GM21423 (cell line): ENCODE results near the gene CCDC38.

Source experiments
- ATAC-seq: cut with Tn5 transposase; IDR thresholded peaks from one replicate; pipeline ENCODE4 v1.9.1; 2021; ENCODE audit warnings: mild to moderate bottlenecking, moderate library complexity; ENCODE audit not compliant: unreplicated experiment

Gene CCDC38

DNA sequence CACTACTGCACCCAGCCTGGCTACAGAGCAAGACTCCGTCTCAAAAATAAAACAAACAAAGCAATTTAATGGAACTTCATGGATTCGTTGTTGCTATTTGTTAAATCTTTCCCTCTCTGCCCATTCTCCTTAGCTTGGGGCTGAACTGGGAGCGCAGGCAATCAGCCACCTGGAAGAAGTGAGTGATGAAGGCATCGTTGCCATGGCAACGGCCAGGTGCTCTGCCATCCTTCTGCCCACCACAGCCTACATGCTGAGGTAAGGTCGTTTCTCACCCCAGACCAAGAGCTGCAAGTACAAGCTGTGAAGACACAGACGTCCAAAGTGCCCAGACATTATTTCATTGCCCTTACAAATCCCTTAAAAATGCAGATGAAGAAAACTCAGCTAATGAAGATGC lies 19.8 kb upstream of the CCDC38 start:
- no peak for ATAC-seq

DNA sequence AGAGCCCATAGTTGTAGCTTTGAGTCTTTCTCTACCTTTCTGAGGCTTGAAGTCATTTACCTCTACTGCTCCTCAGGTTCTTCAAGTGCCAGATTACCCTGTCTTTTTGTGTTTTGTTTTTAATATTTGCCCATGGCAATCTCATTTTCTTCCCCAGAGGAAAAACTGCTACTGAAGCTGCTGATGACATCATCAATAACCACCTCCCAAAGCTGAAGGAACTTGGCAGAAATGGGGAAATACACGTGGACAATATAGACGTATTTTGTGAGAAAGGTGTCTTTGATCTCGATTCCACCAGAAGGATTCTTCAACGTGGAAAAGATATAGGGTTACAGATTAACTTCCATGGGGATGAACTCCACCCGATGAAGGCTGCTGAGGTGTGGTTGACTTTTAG lies 17.8 kb upstream of the CCDC38 start:
- ATAC-seq: no peak

DNA sequence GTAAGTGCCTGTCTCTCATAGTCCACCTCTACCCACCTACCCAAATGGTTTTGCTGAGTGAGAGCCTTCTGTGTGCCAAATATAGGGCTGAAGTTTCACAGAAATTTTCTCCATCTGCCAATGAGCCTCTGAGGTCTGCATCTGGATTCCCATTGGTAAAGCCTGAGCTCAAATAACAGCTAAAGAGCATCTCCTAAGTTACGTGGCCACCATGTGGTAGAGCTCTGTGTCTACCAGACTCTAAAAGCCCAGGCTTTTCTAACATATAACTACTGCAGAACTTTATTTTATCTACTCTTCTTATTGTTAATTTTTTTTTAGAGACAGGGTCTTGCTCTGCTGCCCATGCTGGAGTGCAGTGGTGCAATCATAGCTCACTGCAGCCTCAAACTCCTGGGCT lies 16.7 kb upstream of the CCDC38 start:
- ATAC-seq: no peak

DNA sequence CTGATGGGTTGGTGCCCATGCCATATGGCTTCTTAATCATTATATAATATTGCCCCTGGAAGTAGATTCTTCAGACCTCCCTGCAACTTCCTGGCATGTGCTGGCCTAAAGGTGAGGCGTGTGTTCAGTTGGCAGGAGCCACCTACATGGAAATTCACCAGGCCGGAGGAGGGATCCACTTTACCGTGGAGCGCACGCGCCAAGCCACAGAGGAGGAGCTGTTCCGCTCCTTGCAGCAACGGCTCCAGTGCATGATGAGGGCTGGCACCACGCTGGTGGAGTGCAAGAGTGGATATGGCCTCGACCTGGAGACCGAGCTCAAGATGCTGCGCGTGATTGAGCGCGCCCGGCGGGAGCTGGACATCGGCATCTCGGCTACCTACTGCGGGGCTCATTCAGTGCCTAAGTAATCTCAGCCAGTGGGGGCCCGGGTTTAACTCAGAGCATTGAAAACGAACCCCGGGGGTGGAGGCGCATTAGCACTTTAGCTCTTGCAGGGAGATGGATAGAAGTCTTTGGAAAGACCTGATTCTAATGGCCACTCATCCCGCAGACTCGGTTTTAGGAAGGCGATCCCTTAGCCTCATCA lies 14.2 kb upstream of the CCDC38 start:
- ATAC-seq: no peak

DNA sequence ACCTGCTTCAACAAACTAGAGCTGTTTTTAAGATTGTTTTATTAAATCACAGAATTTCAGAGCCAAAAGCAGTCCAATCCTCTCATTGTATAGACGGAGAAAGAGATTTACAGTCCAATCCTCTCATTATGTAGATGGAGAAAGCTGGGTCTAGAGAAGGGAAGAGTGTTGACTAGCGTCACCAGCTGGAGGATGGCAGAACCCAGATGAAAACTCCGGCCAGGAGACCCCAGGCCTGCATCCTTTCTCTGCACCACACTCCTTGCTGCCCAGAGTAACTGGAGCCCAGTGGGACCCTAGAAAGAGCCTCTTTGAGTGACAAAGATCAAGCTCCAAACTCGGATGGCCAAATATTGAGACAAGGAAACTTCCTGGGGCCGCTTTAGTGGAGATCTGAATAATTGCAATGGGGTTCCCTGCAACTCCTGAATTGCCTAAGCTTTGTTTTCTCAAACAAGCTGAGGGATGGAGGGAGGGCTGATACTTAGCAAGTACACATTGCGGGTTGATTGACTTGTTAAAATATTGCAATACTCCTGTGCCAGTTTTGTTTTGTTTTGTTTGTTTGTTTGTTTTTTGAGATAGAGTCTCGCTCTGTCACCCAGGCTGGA lies 13.2 kb upstream of the CCDC38 start:
- ATAC-seq: no peak

DNA sequence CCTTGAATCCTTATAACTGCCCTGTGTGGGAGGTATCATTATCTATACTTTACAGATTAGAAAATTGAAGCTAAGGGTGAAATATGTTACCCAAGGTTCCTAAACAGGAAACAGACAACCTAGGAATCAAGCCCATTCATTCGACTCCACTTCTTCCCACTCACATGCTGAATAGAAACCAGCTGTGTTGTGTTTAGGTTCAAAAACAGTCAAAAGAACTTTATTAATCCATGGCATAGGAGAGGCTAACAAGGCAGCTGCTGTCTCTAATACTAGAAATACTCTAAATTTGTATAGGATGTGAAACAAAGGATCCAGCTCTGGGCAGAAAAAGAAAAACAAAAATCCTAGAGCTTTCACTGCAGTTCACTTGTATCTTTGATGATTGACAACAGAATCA lies 10.6 kb upstream of the CCDC38 start:
- ATAC-seq: no peak

DNA sequence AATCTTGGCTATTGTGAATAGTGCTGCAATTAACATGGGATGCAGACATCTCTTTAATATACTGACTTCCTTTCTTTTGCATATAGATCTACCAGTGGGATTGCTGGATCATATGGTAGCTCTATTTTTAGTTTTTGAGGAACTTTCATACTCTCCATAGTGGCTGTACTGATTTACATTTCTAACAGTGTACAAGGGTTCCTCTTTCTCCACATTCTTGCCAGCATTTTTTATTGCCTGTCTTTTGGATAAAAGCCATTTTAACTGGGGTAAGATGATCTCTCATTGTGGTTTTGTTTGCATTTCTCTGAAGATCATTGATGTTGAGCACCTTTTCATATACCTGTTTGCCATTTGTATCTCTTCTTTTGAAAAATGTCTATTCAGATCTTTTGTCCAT lies 9.1 kb upstream of the CCDC38 start:
- ATAC-seq: no peak

DNA sequence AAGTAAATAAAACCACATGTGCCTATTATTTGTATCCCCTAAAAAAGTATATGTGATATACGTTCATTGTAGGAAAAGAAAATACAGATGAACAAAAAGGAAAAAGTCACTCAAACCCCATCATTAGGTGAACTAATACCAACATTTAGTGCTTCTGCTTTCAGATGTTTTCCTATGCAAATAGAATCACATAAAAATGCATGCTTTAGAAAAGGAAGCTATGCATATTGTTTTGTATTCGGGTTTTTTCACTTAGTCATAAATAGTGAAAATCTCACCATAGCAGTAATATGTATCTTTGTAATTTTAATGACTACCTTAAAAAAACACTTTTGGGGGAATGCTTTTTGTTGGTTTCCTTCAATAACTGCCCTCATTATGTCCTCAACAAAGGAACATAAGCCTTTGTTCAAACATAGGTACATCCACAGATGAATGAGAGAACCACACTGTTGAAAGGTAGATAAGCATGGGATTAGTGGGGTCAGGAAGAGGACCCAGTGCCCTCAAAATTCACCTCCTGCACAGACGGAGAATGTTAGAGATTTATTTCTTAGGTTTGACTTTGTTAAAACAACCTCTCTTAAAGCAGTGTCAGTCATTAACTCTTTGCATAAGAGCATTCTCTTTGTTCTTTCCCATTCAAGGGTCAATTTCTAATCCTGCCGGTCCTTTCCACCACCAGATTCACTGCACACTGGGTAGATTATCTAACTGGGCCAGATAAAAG lies 7.2 kb upstream of the CCDC38 start:
- ATAC-seq: no peak

DNA sequence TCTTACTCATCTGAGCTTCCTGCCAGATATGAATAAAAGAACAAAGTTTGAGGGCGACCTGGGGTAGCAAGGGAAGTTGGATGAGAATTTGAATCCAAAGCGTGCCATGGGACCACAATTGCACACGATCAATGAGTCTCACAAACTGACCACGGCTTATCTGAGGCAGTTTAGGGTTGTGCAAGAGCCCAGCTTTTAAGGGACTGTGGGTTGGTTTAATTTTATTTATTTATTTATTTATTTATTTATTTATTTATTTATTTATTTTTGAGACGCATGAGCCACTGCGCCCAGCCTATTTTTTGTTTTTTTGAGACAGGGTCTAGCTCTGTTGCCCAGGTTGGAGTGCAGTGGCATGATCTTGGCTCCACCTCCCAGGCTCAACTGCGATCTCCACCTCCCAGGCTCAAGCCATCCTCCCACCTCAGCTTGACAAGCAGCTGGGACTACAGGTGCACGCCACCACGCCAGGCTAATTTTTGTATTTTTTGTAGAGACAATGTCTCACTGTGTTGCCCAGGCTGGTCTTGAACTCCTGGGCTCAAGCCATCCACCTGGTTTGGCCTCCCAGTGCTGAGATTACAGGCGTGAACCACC lies 1.8 kb upstream of the CCDC38 start:
- ATAC-seq: no peak

DNA sequence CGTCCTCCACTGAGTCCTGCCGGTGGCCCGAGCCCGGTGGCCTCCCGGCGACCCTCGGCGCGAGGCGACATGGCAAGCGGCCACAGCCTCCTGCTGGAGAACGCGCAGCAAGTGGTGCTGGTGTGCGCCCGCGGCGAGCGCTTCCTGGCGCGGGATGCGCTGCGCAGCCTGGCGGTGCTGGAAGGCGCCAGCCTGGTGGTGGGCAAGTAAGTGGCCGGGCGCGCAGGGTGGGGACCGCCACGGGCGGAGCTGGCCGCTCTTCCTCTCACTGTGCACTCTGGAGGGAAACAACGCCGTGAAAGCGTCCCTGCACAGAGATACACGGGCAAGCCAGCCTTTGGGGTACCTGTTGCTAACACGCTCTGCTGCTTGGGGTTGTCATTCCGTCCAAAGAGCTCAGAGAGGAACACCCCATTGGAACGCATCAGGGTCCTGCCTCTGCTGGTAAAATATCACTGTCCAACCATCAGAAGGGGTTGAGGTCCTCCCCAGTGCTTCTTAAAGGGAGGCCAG lies 972 bp upstream of the CCDC38 start, which contains the start of gene AMDHD1:
Gene AMDHD1 (plus strand): TSS at position 2 of the 513 bp plus-strand sequence. CDS start 68 bp downstream, at position 70.
- ATAC-seq: peak; percentile 59

DNA sequence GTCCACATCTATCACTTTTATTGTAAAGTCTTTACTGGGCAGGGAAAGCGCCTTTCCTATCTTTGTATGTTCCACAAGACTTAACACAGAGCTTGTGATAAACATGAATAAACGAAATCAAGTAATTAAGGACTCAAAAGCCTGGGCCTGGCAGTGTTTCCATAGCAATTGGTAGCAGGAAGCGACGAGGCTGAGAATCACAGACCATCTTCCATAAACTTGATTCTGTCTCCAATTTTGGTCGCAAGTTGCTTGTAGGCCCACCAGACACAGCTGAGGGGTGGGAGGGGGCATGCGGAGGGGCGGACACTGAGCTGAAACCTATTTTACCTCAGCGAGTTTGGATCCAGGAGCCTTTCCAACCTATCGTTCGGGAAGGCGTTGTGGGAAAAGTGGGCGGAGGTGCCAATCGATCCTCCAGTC lies 302 bp downstream of the CCDC38 start:
- no peak for ATAC-seq

DNA sequence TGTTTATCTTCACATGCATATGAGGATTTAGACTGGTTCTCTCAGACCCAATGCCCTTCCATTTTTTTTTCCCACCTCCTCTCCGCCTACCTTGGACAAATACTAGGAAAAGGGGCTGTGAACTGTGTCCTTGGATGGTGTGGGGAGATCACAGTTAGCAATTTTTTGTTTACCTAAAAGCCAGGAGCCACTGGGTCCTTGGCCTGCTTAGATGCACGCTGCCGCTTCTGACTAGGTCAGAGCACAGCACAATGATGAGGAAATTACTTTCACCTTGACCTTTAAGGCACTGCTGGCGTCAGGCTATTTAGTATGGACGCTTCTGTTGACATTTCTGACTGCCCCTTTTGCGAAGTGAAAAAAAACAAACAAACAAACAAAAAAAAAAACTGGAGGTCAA lies 1.9 kb downstream of the CCDC38 start:
- no peak for ATAC-seq

DNA sequence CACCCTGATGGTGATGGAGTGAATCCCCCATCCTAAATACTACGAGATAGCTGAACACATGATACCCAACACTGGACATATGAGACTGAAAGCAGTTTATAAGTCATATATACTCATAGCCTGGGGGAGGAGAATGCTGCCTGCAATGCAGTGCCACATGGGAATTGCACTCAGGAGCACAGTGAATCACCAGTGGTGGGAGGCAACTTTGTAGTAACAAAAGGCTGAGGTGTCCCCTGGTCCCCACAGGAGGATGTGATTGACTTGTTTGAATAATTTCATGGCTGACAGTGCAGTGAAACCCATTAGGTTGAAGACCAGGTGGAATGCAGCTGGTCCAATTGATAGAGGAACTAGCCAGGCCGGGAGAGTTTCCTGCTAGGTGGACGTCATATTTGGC lies 20.2 kb downstream of the CCDC38 start:
- ATAC-seq: no peak

DNA sequence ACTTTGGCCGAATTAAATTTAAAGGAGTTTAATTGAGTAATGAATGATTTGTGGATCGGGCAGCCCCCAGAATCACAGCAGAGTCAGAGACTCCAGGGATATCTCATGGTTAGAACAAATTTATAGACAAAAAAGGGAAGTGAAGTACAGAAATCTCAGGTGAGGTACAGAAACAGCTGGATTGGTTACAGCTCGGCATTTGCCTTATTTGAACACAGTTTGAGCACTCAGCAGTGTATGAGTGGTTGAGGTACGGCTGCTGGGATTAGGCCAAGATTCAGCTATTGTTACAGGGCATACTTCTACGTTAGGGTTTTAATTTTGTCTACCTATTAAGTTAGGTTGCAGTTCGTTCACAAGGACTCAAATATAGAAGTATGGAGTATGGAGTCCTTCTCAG lies 23.3 kb downstream of the CCDC38 start:
- ATAC-seq: no peak

DNA sequence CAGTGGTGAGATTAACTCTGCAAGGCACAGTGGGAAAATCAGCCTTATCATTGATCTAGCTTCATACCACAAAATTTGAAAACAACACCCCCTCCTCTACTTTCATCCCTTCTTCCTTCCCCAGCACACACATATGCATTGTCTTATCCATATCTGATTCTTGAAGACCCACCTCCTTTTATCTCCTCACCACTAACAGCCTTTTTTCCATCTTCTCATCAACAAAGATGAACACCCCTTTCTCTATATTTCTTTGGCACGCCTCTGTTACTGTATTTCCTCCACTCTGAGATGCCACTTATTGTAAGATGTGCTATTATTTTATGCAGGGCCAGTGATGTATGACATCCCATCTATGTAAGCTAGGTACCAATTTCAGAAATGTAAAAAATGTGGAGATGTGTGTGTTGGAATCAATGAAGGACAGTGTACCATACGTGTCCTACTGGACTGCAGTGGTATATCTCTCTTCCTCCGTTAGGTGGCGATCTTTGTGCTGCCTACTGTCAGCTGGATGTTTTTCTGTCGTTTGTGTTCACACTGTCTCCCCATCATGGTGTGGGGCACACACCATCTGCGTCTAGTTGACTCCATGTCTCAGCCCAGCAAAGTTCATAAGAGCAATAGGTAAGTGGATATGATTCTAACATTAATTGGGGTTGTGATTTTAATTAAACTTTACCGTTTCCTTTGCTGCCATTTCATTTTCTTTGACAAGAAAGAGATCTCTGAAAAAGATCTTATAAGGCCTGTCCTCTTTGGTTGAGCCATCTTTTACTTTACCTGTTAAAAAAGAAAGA lies 24.0 kb downstream of the CCDC38 start:
- peak; percentile 83 for ATAC-seq

DNA sequence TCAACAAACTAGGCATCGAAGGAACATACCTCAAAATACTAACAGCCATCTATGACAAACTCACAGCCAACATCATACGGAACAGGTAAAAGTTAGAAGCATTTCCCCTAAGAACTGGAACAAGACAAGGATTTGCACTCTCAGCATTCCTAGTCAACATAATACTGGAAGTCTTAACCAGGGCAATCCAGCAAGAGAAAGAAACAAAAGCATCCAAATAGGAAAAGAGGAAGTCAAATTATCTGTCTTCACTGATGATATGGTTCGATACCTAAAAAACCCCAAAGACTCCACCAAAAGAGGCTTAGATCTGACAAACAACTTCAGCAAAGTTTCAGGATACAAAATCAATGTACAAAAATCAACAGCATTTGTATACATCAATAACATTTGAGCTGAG lies 32.5 kb downstream of the CCDC38 start:
- no peak for ATAC-seq

DNA sequence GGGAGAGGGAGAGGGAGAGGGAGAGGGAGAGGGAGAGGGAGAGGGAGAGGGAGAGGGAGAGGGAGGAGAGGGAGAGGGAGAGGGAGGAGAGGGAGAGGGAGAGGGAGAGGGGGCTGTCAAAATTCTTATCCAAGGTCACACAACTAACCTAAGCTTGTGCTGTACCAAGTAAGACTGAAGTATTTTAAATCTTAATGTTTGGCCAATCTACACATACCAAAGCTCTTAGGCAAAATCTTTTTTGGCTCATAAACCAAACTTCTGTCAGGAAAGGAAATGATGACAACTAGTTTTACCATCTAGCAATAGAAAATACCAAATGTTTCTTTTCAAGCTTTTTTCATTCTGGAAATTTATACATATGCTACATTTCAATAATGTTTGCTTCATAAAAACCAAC lies 33.8 kb downstream of the CCDC38 start:
- ATAC-seq: no peak

DNA sequence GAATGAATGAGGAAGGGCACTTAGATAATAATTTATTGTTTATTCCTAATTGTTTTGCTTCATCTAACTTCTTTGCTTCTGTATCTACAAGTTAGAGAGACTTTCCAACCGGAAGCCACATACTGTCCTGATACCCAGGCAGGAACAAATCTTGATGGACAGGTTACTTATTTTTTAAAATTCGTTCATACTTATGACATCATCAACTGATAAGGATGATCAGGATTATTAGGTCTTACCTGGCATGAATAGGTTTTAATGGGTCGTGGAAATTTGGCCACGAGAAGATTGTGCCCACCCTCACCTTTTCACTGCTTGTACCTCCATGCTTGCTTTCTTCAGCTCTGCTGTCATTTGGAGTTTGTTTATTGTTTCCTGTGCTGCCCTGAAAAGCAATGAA lies 44.3 kb downstream of the CCDC38 start:
- ATAC-seq: no peak

DNA sequence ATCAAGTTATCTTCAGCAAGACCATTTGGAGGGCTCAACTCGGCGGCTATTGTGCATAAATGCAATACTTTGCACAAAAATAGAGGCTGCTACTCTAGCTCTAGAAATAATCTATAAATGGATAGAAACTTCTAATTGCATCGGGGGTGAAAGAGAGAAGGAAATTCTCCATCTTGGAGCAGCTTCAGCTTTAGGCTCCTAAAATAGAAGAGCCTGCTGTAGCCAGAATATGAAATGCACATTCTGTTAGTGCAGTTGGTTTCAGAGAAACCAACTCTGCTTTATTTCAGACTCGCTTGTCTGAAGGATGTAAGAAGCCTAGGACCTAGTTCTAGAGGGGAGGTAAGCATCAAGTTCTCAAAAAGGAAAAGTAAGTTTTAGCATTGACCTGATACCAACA lies 45.6 kb downstream of the CCDC38 start:
- no peak for ATAC-seq

DNA sequence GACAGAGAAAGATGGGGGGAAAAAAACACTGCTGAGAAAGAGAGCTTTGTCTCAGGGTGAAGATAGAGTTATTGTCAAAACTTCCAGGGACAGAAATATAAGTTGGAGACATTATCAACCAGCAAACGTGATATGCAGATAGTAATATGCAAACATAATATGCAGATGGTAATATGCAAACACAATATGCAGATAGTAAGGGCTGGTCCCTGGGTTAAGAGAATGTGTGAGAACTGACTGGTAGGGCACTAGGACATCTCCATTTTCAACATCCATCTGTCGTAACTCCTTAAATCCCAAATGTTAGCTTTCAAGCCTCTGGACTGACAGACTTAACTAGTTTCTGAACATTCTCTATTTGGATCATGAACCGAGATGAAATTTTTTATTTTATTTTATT lies 51.5 kb downstream of the CCDC38 start:
- no peak for ATAC-seq

DNA sequence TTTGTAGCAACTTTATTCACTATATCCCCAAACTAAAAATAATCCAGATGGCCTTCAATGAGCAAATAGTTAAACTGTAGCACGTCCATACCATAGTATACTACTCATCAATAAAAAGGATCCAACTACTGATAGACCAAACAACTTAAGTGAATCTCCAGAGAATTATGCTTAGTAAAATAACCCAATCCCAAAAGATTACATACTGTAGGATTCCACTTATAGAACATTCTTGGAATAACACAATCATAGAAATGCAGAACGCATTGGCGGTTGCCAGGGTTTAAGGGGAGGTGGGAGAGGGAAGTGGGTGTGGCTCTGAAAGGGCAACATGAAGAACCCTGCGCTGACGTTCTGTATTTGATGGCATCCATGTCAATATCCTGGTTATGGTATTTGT lies 55.1 kb downstream of the CCDC38 start:
- no peak for ATAC-seq
